Stomach (tissue), 4 donors: ENCODE data around the gene C20orf173.

Experiments used
- CTCF ChIP-seq, 7 experiments: fragments of 450-650 bp in 4 of 7; fragments of 200-600 bp in 3 of 7; sonication (generic) in 3 of 7; IDR thresholded peaks; one replicate each; pipeline ENCODE4 v1.5.1; 2016 to 2019; ENCODE audit warnings: antibody characterized with exemption in 7 of 7, control low read depth in 2 of 7, mild to moderate bottlenecking in 1 of 7
- EP300 ChIP-seq: sonication (generic); formaldehyde crosslinking; IDR thresholded peaks from one replicate; pipeline ENCODE4 v1.6.1; 2017; ENCODE audit warnings: antibody characterized with exemption

- no peak for TF ChIP-seq CTCF (IDR thresholded peaks at IDR 0.05)
- no peak for TF ChIP-seq EP300
Observed at GRCh38 chr20:35489717-35490116, 39.7 kb downstream of the C20orf173 start.
